Lung (tissue), 12 donors: Measurements from ENCODE around the gene SACS. TPM values are rescaled to one million over a fixed set of nuclear protein-coding genes. Genes with fewer than 3 reads are reported as not detected.

Experiments used
- ATAC-seq: fragments of 200-7000 bp; cut with Tn5 transposase; one replicate; pipeline ENCODE4 v1.9.1; 2020; ENCODE audit warnings: moderate number of reproducible peaks; ENCODE audit not compliant: insufficient read depth, low FRiP score
- DNase-seq, 3 donors: peaks; one replicate each; pipeline ENCODE4 v3.0.0-alpha.2; 2013 to 2017
- H3K27ac ChIP-seq, 2 donors: one replicate each; pipeline ENCODE4 v1.5.1; 2013; ENCODE audit warnings: mild to moderate bottlenecking in 2 of 2, moderate library complexity in 2 of 2, control low read depth in 1 of 2, inconsistent platforms in 1 of 2, low read depth in 1 of 2, low read length in 1 of 2
- H3K27me3 ChIP-seq, 3 donors: one replicate each; pipeline ENCODE4 v1.5.1; 2013; ENCODE audit warnings: low read length in 2 of 3; ENCODE audit not compliant: control insufficient read depth in 3 of 3, insufficient read depth in 3 of 3
- H3K36me3 ChIP-seq, 4 donors: one replicate each; pipeline ENCODE4 v1.5.1; 2013; ENCODE audit warnings: low read length in 4 of 4, mild to moderate bottlenecking in 1 of 4, moderate library complexity in 1 of 4; ENCODE audit not compliant: control insufficient read depth in 4 of 4, insufficient read depth in 4 of 4
- H3K4me1 ChIP-seq, 5 donors: one replicate each; pipeline ENCODE4 v1.5.1; 2013; ENCODE audit warnings: low read length in 5 of 5, mild to moderate bottlenecking in 2 of 5, moderate library complexity in 1 of 5; ENCODE audit not compliant: control insufficient read depth in 5 of 5, insufficient read depth in 5 of 5
- H3K4me3 ChIP-seq: one replicate; pipeline ENCODE4 v1.5.1; 2013; ENCODE audit warnings: mild to moderate bottlenecking, control low read depth, moderate library complexity
- H3K9ac ChIP-seq, 2 donors: one replicate each; pipeline ENCODE4 v1.5.1; 2013; ENCODE audit warnings: low read length in 2 of 2, control low read depth in 1 of 2; ENCODE audit not compliant: insufficient read depth in 1 of 2
- H3K9me3 ChIP-seq, 4 donors: one replicate each; pipeline ENCODE4 v1.5.1; 2013; ENCODE audit warnings: low read length in 3 of 4, mild to moderate bottlenecking in 1 of 4, moderate library complexity in 1 of 4; ENCODE audit not compliant: control insufficient read depth in 4 of 4, insufficient read depth in 3 of 4
- WGBS, 2 donors: extraction: QIAGEN DNeasy Blood & Tissue Kit; methylation state at CpG; one replicate each; pipeline ENCODE4 v1.1.7; 2013; 5-methylcytosine and 5-hydroxymethylcytosine counted together
- polyA plus RNA-seq, 2 donors: library from polyadenylated mRNA; stranded (reverse); fragments of 200-250 nt; gene quantifications; one replicate each; pipeline ENCODE4 v1.2.1, GENCODE V29; 2013
- total RNA-seq, 2 donors: library from RNA; depleted of rRNA in 1 of 2; stranded (reverse); fragments of >200 nt in 1 of 2; gene quantifications; one replicate each; pipeline ENCODE4 v1.2.1, GENCODE V29; 2014 to 2021
- TF ChIP-seq, protein P1 (sequence below): IDR thresholded peaks from 2 replicates; pipeline ENCODE4 v1.5.1; 2012; ENCODE audit warnings: mild to moderate bottlenecking; ENCODE audit errors: control extremely low read depth, extremely low read depth
- donor health status: control.
- donor health status: control.
- donor health status: Bipolar disorder and iron deficiency.
- donor health status: healthy.
- donor health status: DM: yes; HTN: yes; CAD: no.

SACS gene
- total and polyA plus RNA-seq, 4 donors = 2.5 to 21.7 (median 7.0) TPM

DNA sequence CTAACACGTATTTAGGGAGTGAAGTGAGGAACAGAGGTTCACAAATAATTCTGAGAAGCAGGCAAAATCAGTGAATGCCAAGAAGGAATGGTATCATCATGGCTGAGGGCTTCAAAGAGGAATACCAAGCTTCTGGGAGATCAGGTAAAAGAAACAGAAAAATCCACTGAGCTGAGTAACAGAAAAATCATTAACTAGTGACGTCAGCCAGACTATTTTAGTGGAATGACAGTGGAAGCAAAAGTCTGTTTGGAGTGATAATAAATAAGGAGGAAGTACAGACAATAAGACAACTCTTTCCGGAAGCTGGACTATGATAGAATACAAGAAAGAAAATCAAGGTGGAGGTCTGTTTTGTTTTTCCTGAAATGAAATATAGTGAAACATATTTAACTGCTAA, 83.5 kb downstream of the SACS start:
- ATAC-seq (no peak), DNase-seq (no peak)
- H3K4me1 ChIP-seq = peaks cover 0 to 10% (median 4%) of the 10 kb centered on the region in 5 donors
- no peak overlapping the region for H3K9ac ChIP-seq
- no peaks in the 10 kb centered on the region for H3K9me3 ChIP-seq
- H3K36me3 ChIP-seq = peaks cover 10 to 29% (median 25%) of the 10 kb centered on the region in 4 donors
- H3K27me3 ChIP-seq = no peaks in the 10 kb centered on the region
- 77 to 79% methylated on average over 3 of the region's 3 CpGs for WGBS, 2 donors
- TF ChIP-seq, protein P1, sequence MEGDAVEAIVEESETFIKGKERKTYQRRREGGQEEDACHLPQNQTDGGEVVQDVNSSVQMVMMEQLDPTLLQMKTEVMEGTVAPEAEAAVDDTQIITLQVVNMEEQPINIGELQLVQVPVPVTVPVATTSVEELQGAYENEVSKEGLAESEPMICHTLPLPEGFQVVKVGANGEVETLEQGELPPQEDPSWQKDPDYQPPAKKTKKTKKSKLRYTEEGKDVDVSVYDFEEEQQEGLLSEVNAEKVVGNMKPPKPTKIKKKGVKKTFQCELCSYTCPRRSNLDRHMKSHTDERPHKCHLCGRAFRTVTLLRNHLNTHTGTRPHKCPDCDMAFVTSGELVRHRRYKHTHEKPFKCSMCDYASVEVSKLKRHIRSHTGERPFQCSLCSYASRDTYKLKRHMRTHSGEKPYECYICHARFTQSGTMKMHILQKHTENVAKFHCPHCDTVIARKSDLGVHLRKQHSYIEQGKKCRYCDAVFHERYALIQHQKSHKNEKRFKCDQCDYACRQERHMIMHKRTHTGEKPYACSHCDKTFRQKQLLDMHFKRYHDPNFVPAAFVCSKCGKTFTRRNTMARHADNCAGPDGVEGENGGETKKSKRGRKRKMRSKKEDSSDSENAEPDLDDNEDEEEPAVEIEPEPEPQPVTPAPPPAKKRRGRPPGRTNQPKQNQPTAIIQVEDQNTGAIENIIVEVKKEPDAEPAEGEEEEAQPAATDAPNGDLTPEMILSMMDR = no peak
- no peak overlapping the region for H3K27ac ChIP-seq
- H3K4me3 ChIP-seq = no peak overlapping the region

- H3K9ac ChIP-seq = no peak overlapping the region
- H3K27ac ChIP-seq = no peak overlapping the region
- DNase-seq = no peak
- TF ChIP-seq, protein P1 = no peak
- H3K4me3 ChIP-seq = no peak overlapping the region
- no peak for ATAC-seq
- peaks cover 0 to 10% (median 5%) of the 10 kb centered on the region in 5 donors for H3K4me1 ChIP-seq
- peaks cover 7 to 22% (median 18%) of the 10 kb centered on the region in 4 donors for H3K36me3 ChIP-seq
- H3K9me3 ChIP-seq = no peaks in the 10 kb centered on the region
- WGBS, 2 donors = 91 to 95% methylated on average over 4 of the region's 4 CpGs
- H3K27me3 ChIP-seq = no peaks in the 10 kb centered on the region
Observed at GRCh38 chr13:23349161-23349897, 84.2 kb downstream of the SACS start.

GRCh38 chr13:23348262-23349127, 85.0 kb downstream of the SACS start:
- H3K27ac ChIP-seq = no peak overlapping the region
- TF ChIP-seq, protein P1 = no peak
- no peaks in the 10 kb centered on the region for H3K27me3 ChIP-seq
- peaks cover 7 to 21% (median 17%) of the 10 kb centered on the region in 4 donors for H3K36me3 ChIP-seq
- WGBS, 2 donors = 91 to 98% methylated on average over 4 of the region's 4 CpGs
- no peak for DNase-seq
- H3K9ac ChIP-seq = no peak overlapping the region
- peaks cover 0 to 10% (median 5%) of the 10 kb centered on the region in 5 donors for H3K4me1 ChIP-seq
- no peak overlapping the region for H3K4me3 ChIP-seq
- H3K9me3 ChIP-seq = no peaks in the 10 kb centered on the region
- no peak for ATAC-seq
